Measurements from ENCODE around the gene LILRB5.
"Not testable (repeated sequence)": the region's sequence is repeated elsewhere in the genome, so short reads cannot be mapped to it uniquely, and the experiment has no call there.

The LILRB5 gene

DNA sequence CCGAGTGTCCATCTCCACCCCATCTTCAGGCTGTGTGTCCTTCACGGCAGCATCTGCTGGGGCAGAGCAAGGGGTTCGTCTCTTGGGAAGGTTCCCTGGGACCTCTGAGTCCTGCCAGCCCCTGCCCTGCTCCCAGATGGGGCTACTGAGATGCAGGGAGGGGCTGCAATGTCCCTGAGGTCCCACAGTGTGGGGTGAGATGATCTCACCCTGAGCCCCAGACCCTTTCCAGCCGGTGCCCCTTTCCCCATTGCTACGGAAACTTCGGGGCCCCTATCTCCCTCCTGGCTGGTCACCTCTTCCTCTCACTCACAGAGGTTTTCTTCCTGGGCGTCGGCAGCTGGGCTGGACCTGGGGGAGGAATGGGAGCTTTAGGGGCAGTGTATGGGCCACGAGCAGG lies 18.9 kb upstream of the LILRB5 start:
- Histone ChIP-seq H3K4me3 (replicated peaks; ENCODE audit: low read depth, low read length) (no peak overlapping the region), H3K36me3 (ENCODE audit: control insufficient read depth, insufficient read depth, low read length) (no peaks in the 10 kb centered on the region), H3K27me3 (replicated peaks; ENCODE audit: control insufficient read depth, insufficient read depth, low read length) (no peaks in the 10 kb centered on the region; the same call in 1 of the 2 replicates)
- no peak for DNase-seq (ENCODE audit: extremely low read depth, insufficient read length)
- TF ChIP-seq, protein P1, sequence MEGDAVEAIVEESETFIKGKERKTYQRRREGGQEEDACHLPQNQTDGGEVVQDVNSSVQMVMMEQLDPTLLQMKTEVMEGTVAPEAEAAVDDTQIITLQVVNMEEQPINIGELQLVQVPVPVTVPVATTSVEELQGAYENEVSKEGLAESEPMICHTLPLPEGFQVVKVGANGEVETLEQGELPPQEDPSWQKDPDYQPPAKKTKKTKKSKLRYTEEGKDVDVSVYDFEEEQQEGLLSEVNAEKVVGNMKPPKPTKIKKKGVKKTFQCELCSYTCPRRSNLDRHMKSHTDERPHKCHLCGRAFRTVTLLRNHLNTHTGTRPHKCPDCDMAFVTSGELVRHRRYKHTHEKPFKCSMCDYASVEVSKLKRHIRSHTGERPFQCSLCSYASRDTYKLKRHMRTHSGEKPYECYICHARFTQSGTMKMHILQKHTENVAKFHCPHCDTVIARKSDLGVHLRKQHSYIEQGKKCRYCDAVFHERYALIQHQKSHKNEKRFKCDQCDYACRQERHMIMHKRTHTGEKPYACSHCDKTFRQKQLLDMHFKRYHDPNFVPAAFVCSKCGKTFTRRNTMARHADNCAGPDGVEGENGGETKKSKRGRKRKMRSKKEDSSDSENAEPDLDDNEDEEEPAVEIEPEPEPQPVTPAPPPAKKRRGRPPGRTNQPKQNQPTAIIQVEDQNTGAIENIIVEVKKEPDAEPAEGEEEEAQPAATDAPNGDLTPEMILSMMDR (IDR thresholded peaks at IDR 0.05; ENCODE audit: insufficient read depth, low read length, poor library complexity, severe bottlenecking), result no peak

DNA sequence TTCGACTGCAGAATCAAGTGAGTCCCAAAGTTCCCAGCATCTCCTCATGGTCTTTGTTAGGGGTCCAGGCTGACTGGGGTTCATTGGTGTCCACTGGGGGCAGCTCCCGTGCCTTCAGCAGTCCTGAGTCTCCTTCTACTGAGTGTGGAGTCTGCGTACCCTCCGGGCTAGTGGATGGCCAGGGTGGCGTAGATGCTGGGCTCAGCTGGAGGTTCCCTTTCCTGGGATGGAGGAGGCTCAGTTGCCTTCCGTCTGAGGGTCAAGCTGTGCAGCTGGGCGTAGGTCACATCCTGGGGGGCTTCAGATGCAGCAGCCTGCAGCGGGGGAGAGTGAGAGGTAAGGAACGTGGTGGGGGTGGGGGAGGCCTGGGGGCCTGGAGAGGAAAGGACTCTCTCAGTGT lies 17.4 kb upstream of the LILRB5 start:
- H3K36me3 ChIP-seq (ENCODE audit: control insufficient read depth, insufficient read depth, low read length); DNase-seq (ENCODE audit: extremely low read depth, insufficient read length); H3K4me3 ChIP-seq (replicated peaks; ENCODE audit: low read depth, low read length); H3K27me3 ChIP-seq (replicated peaks; ENCODE audit: control insufficient read depth, insufficient read depth, low read length): not testable (repeated sequence)

DNA sequence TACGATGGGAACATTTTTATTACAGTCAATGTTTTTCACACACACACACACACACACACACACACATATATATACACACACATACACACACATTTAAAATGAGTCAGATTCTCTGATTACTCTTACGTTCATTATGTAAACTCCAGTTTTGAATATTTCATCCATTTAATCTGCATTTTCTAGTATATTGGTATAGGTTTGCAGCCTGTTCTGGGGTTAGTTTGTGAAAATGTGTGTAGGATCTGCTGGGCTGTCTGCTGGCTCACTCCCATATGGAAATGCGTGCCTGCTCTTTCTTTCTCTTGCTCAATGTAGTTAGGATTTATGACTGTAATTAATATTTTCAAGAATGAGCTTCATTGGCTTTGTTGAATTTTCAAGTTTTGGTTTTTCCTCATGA lies 16.7 kb upstream of the LILRB5 start:
- no peaks in the 10 kb centered on the region for H3K36me3 ChIP-seq (ENCODE audit: control insufficient read depth, insufficient read depth, low read length)
- H3K27me3 ChIP-seq (replicated peaks; ENCODE audit: control insufficient read depth, insufficient read depth, low read length), result no peaks in the 10 kb centered on the region

DNA sequence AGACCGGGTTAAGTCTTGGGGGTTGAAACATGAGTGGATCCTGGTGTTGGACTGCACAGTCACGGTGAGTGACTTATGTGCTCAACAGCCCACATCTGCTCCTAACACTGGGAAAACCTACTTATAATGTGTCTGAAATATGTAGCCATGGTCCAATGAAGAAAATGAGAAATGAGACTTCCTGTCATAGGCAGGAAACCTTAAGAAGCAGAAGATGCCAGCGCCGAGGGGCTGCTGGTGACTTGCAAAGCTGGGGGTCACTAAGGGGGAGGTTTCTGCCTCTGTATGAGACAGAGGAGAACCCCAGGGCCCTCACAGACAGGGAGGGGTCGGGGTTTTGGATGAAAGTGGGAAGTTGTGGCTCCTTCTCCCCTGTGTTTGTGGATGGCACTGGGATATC lies 15.1 kb upstream of the LILRB5 start:
- not testable (repeated sequence) for H3K4me3 ChIP-seq (replicated peaks; ENCODE audit: low read depth, low read length); H3K36me3 ChIP-seq (ENCODE audit: control insufficient read depth, insufficient read depth, low read length); H3K27me3 ChIP-seq (replicated peaks; ENCODE audit: control insufficient read depth, insufficient read depth, low read length); DNase-seq (ENCODE audit: extremely low read depth, insufficient read length)

More for the DNA sequence above, 16.7 kb upstream of the LILRB5 start:
- TF ChIP-seq, protein P1 (IDR thresholded peaks at IDR 0.05; ENCODE audit: insufficient read depth, low read length, poor library complexity, severe bottlenecking), result no peak
- no peak overlapping the region for H3K4me3 ChIP-seq (replicated peaks; ENCODE audit: low read depth, low read length)
- DNase-seq (ENCODE audit: extremely low read depth, insufficient read length), result no peak

DNA sequence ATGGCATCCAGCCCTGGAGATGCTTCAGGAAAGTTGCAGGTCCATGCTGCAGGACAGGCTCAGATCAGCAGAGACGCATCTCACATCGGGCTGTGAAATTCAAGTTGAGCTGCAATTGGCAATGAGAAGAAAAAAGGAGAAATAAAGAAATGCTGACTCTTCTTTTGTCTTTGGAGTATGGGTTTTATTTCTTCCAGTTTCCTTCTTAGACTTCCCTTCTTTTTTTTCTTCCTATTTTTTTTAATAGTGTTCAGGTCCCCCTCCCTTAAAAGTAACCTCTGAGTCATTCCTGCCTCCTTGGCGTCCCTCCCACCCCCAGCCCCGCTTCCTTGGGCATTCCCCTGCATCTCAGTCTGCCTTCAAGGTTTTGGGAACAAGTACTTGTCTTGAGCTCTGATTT lies 14.5 kb upstream of the LILRB5 start:
- not testable (repeated sequence) for H3K4me3 ChIP-seq (replicated peaks; ENCODE audit: low read depth, low read length); DNase-seq (ENCODE audit: extremely low read depth, insufficient read length); H3K36me3 ChIP-seq (ENCODE audit: control insufficient read depth, insufficient read depth, low read length); H3K27me3 ChIP-seq (replicated peaks; ENCODE audit: control insufficient read depth, insufficient read depth, low read length)

DNA sequence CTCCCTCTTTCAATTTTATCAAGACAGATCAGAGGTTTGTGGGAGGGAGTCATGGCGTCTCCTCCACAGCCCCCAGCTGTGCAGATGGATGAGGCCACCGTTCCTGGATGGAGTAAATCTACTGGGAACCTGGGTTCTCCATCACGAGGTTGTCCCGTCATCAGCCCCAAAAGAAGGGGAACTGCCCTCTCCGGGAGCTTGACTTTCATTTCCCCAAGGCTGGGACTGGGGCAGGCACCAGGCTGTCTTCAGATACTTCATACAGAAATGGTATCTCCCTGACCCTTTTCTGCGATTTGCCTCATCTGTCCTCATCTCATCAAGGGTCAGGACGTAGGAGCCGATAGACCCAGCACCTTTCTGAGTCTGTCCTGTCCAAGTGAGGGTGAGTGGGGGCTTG lies 14.0 kb upstream of the LILRB5 start:
- TF ChIP-seq, protein P1 (IDR thresholded peaks at IDR 0.05; ENCODE audit: insufficient read depth, low read length, poor library complexity, severe bottlenecking), result no peak
- no peak for DNase-seq (ENCODE audit: extremely low read depth, insufficient read length)
- H3K27me3 ChIP-seq (replicated peaks; ENCODE audit: control insufficient read depth, insufficient read depth, low read length), result no peaks in the 10 kb centered on the region; the same call in 1 of the 2 replicates
- no peaks in the 10 kb centered on the region for H3K36me3 ChIP-seq (ENCODE audit: control insufficient read depth, insufficient read depth, low read length)
- H3K4me3 ChIP-seq (replicated peaks; ENCODE audit: low read depth, low read length), result no peak overlapping the region

DNA sequence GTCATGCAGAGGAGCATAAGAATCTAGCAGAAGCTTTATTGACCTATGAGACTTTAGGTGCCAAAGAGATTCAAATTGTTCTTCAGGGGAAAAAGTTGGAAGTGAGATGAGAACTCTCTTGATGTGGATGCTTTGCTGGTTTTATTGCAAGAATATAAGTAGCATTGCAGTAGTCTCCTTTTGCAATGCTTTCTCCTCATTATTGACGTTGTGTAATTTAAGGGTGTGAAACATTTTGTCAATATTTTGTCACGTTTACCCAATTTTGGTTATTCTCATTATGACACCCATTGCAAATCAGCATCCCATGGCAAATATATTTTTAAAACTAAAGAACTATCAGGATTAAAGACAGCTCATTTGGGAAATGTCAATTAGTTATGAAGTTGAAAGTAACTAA lies 11.9 kb upstream of the LILRB5 start:
- Histone ChIP-seq H3K36me3 (ENCODE audit: control insufficient read depth, insufficient read depth, low read length) (no peaks in the 10 kb centered on the region), H3K27me3 (replicated peaks; ENCODE audit: control insufficient read depth, insufficient read depth, low read length) (no peaks in the 10 kb centered on the region; the same call in 1 of the 2 replicates), H3K4me3 (replicated peaks; ENCODE audit: low read depth, low read length) (no peak overlapping the region)
- TF ChIP-seq, protein P1 (IDR thresholded peaks at IDR 0.05; ENCODE audit: insufficient read depth, low read length, poor library complexity, severe bottlenecking), result no peak
- no peak for DNase-seq (ENCODE audit: extremely low read depth, insufficient read length)
